ENCODE measurements around the gene ATP1A1. TPM values are rescaled to one million over a fixed set of nuclear protein-coding genes. Genes with fewer than 3 reads are reported as not detected.

Gene ATP1A1
- total RNA-seq, 1 donor from 2014 or later: 138 TPM

GRCh38 chr1:116343019-116343418, 30.0 kb upstream of the ATP1A1 start:
- DNase-seq (ENCODE audit: low read depth in 2 of 2): no peak

- DNase-seq (ENCODE audit: low read depth in 2 of 2): no peak
Measured at GRCh38 chr1:116345011-116345410, 28.0 kb upstream of the ATP1A1 start.

- DNase-seq (ENCODE audit: low read depth in 2 of 2): no peak
Measured at GRCh38 chr1:116345843-116346242, 27.2 kb upstream of the ATP1A1 start.

- DNase-seq (ENCODE audit: low read depth in 2 of 2): no peak
Measured at GRCh38 chr1:116346943-116347673, 25.9 kb upstream of the ATP1A1 start.

- DNase-seq (ENCODE audit: low read depth in 2 of 2): no peak
Measured at GRCh38 chr1:116347696-116348095, 25.3 kb upstream of the ATP1A1 start.

- no peak for DNase-seq (ENCODE audit: low read depth in 2 of 2)
Measured at GRCh38 chr1:116350097-116350645, 22.9 kb upstream of the ATP1A1 start.

- no peak for DNase-seq (ENCODE audit: low read depth in 2 of 2)
Measured at GRCh38 chr1:116351914-116352313, 21.1 kb upstream of the ATP1A1 start.

GRCh38 chr1:116352349-116352813, 20.7 kb upstream of the ATP1A1 start:
- no peak for DNase-seq (ENCODE audit: low read depth in 2 of 2)

- no peak for DNase-seq (ENCODE audit: low read depth in 2 of 2)
Measured at GRCh38 chr1:116353155-116353554, 19.9 kb upstream of the ATP1A1 start.

- DNase-seq (ENCODE audit: low read depth in 2 of 2): no peak
Measured at GRCh38 chr1:116356067-116356466, 17.0 kb upstream of the ATP1A1 start.

- DNase-seq (ENCODE audit: low read depth in 2 of 2): peak; percentile 78 to 91
Measured at GRCh38 chr1:116356673-116357072, 16.4 kb upstream of the ATP1A1 start.

GRCh38 chr1:116357487-116357886, 15.6 kb upstream of the ATP1A1 start:
- peak in 1 of 2 donors; percentile 11 for DNase-seq (ENCODE audit: low read depth in 2 of 2)

- DNase-seq (ENCODE audit: low read depth in 2 of 2): peak; percentile 19 to 49
Measured at GRCh38 chr1:116359060-116359830, 13.8 kb upstream of the ATP1A1 start.

GRCh38 chr1:116359871-116360270, 13.2 kb upstream of the ATP1A1 start:
- DNase-seq (ENCODE audit: low read depth in 2 of 2): no peak

GRCh38 chr1:116360429-116361173, 12.4 kb upstream of the ATP1A1 start:
- DNase-seq (ENCODE audit: low read depth in 2 of 2): peak; percentile 57 to 69

- no peak for DNase-seq (ENCODE audit: low read depth in 2 of 2)
Measured at GRCh38 chr1:116361648-116362047, 11.4 kb upstream of the ATP1A1 start.

GRCh38 chr1:116362050-116362449, 11.0 kb upstream of the ATP1A1 start:
- no peak for DNase-seq (ENCODE audit: low read depth in 2 of 2)

- DNase-seq (ENCODE audit: low read depth in 2 of 2): no peak
Measured at GRCh38 chr1:116365353-116365780, 7.7 kb upstream of the ATP1A1 start.

GRCh38 chr1:116365857-116366256, 7.2 kb upstream of the ATP1A1 start:
- DNase-seq (ENCODE audit: low read depth in 2 of 2): no peak

GRCh38 chr1:116367256-116367945, 5.6 kb upstream of the ATP1A1 start:
- DNase-seq (ENCODE audit: low read depth in 2 of 2): no peak

- peak in 1 of 2 donors; percentile 49 for DNase-seq (ENCODE audit: low read depth in 2 of 2)
Measured at GRCh38 chr1:116368241-116368640, 4.8 kb upstream of the ATP1A1 start.

Measured in lung microvascular endothelial cell (primary cell).